Dedifferentiated amniotic fluid mesenchymal stem cell (primary cell): Measurements from ENCODE around the gene CHM.

Source experiments
- DNase-seq: peaks from one replicate; pipeline ENCODE4 v3.0.0-alpha.2; 2016; ENCODE audit errors: extremely low spot score

Gene CHM

GRCh38 chrX:85905851-85906250 is 141.5 kb downstream of the CHM start:
- no peak for DNase-seq

- no peak for DNase-seq
Observed at GRCh38 chrX:85903692-85904471, 143.5 kb downstream of the CHM start.

- DNase-seq, result no peak
Observed at GRCh38 chrX:85897362-85898126, 149.8 kb downstream of the CHM start.

GRCh38 chrX:85882601-85883000 is 164.8 kb downstream of the CHM start:
- no peak for DNase-seq

GRCh38 chrX:85870585-85870984 is 176.8 kb downstream of the CHM start:
- no peak for DNase-seq

GRCh38 chrX:85865324-85865723 is 182.0 kb downstream of the CHM start:
- DNase-seq, result no peak

- no peak for DNase-seq
Observed at GRCh38 chrX:85859426-85859825, 187.9 kb downstream of the CHM start.

- no peak for DNase-seq
Observed at GRCh38 chrX:85851418-85851817, 195.9 kb downstream of the CHM start.

GRCh38 chrX:85836868-85837267 is 210.5 kb downstream of the CHM start:
- peak; percentile 18 for DNase-seq

- no peak for DNase-seq
Observed at GRCh38 chrX:85828771-85829170, 218.6 kb downstream of the CHM start.

GRCh38 chrX:85815203-85815751 is 232.1 kb downstream of the CHM start:
- DNase-seq, result no peak
